GM19328 (cell line): ENCODE results near the gene DENND6A.
"Not testable (repeated sequence)": the region's sequence is repeated elsewhere in the genome, so short reads cannot be mapped to it uniquely, and the experiment has no call there.

Experiments
- ATAC-seq: cut with Tn5 transposase; IDR thresholded peaks from one replicate; pipeline ENCODE4 v1.9.1; 2021; ENCODE audit warnings: mild to moderate bottlenecking, moderate library complexity; ENCODE audit not compliant: unreplicated experiment

Gene DENND6A

DNA sequence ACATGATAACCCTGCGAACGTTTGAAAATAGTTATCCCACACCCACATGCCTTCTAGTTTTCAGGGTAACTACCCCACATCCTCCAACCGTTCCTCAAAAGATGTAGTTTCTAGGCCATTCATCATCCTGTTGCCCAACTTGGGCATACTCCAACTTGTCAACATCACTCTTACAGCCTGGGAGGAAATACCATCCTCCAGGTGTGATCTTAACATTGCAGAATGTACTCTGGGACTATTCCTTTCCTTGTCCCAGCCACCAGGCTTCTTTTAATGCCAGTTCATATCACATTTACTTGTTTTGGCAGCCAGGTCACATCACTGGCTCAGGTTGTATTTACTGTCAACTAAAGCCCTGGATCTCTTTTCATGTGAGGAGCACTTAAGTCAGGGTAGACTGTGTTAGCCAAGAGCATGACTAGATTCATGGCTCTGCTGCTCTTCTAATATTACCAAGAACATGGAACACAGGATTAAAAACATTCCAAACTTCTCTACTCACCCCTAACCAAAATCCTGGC lies 4.0 kb upstream of the DENND6A start:
- ATAC-seq: no peak

DNA sequence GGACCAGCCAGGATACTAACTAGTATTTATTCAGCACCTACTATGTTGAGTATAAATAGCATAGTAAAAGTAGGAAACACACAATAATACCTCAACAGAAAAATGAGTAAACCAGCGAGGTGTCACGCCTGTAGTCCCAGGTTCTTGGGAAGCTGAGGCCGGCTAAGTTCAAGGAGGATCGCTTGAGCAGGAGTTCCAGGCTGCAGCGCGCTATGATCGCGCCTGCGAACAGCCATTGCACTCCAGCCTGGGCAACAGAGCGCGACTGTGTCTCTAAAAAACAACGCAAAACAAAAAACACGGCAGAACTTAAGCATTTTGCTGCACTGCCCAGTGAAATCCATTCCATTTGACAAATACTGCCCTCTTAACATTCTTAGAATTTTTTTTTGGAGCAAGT lies 1.3 kb upstream of the DENND6A start:
- ATAC-seq: no peak

DNA sequence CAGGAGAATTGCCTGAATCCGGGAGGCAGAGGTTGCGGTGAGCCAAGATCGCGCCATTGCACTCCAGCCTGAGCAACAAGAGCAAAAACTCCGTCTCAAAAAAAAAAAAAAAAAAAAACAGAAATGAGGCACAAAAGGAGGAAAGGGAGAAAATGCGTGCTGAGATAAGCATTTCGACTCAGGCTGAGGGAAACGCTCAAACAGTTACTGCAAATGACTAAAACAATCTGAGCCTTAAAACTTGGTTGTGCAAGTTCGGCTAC lies 813 bp downstream of the DENND6A start:
- ATAC-seq: not testable (repeated sequence)

DNA sequence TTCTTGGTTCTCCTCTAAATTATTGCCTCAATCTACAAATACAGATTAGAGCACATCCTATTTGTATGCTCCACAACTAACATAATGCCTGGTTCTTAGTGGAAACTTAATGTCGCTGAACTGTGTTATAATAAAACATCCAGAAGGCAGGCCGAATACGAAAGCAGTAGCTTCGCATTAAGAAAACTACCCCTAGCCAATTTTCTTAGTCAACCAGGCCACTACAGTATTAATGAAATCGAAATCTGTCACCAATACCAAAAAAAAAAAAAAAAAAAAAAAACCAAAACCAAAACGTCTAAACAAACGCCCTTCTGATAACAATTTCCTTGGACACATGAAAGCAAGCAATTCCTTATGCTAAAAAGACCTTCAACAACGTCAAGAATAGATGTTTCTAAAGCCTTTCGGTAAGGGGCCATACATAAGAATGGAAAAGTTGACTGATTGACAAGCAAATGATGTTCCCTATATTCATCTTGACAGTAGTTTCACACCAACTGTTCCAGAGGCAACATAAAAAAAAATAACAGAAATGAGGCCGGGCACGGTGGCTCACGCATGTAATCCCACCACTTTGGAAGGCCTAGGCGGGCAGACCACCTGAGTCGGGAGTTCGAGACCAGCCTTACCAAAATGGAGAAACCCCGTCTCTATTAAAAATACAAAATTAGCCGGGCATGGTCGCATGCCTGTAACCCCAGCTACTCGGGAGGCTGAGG lies 1.3 kb downstream of the DENND6A start:
- no peak for ATAC-seq

DNA sequence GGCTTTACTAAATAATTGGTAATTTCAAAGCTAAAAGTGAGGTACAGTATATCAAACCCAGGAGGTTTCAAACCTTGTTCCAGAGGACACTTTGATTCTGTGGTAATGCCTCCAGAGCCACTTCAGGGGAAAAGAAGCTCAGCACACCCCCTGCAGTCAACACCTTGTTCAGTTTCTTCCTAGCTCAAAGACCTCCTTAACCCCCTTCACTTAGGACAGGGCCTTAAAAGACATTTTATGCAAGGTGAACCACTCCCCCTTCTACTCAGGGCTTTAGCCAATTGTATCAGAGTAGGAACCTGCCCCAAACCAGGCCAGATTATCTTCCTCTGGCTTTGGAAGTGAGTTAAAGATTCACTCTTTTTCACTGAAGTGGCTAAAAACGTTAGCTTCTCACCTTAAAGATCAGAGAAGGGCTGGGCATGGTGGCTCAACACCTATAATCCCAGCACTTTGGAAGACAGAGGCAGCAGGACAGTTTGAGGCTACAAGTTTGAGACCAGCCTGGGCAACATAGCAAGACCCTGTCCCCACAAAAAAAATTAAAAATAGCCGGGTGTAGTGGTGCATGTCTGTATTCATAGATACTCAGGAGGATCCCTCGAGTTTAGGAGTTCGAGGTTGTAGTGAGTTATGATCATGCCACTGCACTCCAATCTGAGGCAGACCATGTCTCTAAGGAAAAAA lies 3.4 kb downstream of the DENND6A start:
- no peak for ATAC-seq

DNA sequence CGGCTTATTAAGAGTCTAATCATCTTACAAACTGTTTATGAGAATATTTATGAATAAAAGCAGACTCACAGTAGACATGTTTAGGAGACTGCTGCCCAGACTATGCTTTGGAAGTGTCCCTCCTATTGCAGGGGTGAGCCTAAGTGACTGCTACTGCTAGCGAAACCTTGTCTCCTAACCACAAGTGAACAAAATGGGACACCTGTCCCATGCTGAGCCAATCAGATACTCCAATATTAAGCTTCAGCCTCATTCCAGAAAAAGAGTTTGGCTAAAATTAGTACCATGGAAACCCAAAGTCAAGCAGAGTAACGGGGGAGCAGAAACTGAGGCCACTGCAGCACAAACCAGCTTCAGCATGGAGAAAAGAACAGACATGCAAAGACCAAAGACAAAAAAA lies 4.6 kb downstream of the DENND6A start:
- no peak for ATAC-seq

DNA sequence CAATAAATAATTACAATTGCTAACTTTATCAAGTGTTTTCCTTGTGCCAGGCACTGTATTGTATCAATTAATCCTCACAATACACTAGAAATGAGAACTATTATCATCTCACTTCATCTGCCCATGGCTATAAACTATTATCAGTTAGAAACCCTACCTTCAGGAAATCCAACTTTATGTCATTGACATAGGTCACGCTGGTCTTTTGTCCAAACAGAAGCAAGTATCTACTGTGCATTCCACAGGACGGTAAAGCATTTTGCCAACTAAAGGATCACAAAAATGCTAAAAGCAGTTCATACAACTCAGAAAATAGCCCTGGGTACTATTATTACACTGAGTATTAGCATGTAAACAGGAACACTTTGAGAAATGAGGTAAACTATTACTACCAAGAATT lies 9.6 kb downstream of the DENND6A start:
- no peak for ATAC-seq

DNA sequence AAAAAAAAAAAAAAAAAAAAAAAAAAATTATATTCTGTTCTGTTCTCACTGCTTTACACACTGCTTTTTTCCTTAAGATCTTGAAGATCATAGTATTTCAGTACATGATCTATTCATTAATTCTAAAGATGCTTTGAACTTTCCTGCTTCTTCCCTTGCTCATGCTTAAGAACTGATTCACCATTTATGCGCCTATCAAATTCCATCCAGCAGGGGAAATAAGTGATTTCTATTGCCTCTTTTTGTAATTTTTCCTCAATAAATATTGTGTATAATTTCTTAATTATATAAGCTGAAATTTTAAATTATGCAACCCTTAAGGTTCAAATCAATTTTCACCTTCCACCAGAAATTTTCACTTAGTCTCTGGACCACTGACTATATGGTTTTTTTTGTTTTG lies 10.6 kb downstream of the DENND6A start:
- no peak for ATAC-seq

DNA sequence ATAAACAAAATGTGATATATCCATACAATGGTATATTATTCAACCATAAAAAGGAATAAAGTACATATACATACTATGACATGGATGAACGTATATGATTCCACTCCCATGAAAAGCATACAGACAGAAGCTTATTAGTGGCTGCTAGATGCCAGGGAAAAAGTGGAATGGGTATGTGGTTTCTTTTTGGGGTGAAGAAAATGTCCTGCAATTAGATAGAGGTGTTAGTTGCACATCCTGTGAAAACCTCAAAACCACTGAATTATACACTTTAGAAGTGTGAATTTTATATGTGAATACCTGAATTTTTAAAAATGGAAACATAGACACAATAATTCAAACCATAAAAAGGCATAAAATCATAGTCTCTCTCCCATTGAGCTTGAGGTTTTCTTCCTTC lies 11.2 kb downstream of the DENND6A start:
- no peak for ATAC-seq

DNA sequence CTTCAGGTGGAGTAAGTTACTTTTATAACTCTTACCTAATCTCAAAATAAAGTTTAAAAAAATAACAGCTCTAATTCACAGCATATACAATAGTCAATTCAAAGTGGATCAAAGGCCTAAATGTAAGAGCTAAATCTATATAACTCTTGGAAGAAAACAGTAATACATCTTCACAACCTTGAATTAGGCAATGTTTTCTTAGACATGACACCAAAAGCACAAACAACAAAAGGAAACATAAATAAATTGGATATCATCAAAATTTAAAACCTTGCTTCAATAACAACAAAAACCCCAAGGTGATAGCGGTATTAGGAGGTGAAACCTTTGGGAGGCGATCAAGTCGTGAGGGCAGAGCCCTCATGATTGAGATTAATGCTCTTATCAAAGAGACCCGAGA lies 12.8 kb downstream of the DENND6A start:
- no peak for ATAC-seq

DNA sequence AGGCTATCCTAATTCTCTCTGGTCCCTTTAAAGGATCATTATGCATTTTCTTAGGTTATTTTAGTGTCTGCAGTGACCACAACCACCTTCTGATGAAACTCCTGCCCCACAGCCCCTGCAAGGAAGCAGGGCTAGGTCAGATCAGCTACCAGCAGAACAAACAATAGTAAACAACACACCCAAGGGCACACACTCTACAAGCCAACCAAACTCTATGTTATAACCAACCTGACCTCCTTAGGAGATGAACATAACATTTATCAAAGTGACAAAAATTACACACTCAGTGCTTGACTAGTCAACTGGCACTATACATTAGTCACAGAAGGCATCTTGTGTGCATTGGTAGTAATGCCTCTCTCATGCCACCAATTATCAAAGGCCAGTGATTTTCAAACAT lies 17.3 kb downstream of the DENND6A start:
- ATAC-seq: no peak

DNA sequence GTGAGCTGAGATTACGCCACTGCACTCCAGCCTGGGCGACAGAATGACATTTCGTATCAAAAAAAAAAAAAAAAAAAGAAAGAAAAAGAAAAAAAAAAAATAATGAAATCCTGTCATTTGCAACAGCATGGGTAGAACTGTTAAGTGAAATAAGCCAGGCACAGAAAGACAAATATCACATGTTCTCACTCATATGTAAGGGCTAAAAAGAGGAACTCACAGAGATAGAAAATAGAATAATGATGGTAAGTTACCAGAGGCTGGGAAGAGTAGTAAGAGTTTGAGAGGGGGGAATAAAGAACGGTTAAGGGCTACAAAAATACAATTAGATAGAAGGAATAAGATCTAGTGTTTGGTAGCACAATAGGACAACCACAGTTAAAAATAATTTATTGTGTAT lies 19.7 kb downstream of the DENND6A start:
- no peak for ATAC-seq

DNA sequence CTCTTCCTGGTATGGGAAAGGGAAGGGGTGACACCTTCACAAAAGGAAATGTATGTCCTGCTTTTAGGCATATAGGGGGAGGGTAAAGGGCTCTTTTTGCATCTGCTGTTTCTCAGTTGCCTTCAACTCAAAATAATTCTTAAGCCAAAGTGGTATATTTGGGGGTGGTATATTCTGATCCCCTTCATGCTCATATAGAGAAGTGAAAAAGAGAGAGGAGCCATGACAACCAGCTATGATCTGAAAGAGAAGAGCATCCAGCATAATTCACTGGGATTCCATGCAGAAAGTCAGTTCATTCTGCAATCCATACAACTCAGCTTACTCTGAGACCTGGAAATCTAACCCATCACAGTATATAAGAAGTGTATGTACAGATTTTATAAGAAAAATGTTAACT lies 22.3 kb downstream of the DENND6A start:
- ATAC-seq: no peak

DNA sequence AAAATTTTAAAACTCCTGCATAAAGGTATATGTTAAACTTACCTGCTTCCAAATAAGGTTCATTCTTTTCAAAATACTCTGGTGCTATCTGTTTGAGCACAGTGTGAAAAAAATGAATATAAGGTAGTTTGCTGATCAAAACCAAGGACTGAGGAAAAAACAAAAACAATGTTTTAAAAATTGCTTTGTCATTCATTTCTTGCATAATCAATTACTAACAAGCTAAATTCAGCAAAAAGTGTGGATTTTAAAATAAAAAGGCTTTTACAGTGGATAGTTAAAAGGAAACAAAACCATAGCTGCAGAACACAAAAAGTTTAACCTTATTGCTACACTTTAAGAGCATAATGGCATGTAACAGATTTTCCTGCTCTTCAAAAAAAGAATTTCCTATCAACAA lies 31.5 kb downstream of the DENND6A start:
- ATAC-seq: no peak

DNA sequence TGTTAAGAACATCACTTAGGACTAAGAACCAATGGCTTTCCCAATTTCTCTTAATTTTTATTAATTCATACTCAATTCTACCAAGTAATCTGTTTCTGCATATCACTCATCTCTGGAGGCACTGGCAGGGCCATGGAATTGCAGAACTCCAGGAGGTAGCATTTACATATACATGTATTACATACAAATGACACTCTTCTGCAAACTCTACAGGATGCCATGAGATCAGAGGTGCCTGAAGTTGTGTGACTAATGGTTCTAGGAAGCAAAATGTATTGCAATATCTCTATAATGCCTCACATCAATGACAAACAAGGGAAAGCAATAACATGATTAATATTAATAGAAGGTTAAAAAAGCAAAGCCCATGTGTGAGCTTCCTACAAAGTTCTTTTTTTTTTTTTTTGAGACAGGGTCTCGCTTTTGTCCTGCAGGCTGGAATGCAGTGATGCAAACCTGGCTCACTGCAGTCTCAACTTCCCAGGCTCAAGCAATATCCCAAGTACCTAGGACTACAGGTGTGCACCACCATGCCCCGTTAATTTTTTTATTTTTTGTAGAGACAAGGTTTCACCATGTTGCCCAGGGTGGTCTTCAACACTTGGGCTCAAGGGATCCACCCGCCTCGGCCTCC lies 33.0 kb downstream of the DENND6A start:
- no peak for ATAC-seq

DNA sequence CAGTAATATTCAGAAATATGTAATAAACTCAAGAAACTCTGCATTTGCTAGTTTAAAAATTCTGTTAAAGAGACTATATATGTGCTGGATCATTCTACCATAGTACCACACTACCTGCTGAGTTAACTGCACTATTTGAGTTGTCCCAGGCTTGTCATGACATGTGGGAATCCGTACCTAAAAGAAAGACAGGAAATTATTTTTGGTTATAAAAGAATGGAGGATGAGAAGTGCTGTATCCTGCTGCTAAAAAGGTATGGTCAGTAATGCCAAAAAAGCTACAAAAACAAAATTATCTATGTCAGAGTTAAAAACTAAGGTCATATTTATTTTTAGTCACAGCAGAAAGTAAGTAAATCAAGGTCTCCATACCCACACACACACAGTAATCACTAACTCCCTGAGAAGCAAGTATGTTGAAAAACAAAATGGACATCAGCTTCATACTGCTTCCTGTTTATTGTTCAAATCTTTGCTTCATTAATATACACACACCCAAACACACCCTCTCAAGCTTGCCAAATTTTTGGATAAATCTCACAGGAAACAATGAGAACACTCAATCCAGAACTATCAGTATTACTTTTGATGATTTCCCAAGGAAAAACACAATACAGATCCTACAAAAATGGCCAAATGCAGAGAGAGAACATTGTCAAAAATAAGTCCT lies 33.7 kb downstream of the DENND6A start:
- ATAC-seq: no peak

DNA sequence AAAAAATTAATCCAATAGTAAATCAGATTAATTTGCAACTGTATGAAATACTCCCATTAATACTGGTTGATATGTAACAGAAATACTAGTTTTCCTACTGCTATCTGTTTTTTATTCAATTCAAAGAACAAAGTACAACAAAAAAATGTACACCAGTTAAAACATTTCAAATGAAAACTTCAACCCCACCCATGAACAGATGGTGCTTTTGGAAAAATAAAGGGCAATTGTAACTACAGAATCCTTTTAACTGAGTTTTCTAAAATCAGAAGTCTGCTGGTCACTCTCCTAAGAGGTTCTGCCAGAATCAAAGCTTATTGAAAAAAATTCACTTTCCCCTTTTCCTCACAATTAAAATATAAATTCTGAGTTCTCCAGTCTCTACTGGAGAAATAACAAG lies 34.3 kb downstream of the DENND6A start:
- ATAC-seq: no peak

DNA sequence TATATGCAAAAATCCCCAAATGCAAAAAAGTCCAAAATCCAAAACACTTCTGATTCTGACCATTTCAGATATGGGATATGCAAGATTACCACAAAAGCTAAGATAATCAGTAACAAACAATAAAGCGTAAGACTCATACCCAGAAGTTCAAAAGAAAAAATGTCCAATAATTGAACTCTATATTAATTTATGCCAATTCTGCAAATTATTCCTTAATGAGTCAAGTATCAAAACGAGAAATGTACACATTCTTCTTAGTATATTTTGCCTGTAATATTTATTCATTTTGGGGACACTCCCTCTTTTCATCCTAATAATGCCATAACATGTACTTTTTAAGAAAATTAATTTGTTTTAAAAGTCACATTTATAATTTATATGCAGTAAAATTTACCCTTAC lies 37.1 kb downstream of the DENND6A start:
- ATAC-seq: no peak

DNA sequence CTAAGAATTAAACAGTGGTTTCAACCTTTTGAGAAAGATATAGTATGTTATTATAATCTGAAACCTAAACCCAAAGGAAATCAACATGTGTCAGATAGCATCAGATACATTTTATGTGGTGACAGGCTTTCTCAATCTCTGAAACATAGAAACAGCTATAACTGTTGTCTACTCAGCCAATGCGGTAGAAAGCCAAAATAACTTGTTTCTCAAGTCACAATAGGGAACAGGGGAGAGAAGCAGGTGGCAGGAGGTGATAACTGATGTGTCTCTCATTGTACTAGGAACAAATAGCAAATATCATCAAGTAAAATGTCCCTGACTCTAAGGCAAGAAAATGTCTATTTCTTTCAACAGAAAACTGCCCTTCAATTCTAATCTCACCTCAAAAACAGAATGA lies 38.6 kb downstream of the DENND6A start:
- ATAC-seq: no peak

DNA sequence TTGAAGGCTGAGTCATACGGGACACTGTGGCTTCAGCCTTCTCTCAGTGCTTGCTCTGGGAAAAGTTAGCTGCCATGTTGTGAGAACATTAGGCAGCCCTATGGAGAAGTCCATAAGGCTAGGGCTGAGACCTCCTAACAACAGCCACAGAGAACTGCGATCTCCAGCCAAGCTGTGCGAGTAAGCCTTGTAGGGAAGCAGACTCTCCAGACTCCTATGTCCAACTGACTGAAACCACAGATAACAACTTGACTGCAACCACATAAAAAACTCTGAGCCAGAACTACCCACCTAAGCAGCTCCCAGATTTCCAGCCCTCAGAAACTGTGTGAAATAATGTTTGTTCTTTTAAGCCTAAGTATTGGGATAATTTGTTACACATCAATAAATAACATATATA lies 40.7 kb downstream of the DENND6A start:
- ATAC-seq: no peak

DNA sequence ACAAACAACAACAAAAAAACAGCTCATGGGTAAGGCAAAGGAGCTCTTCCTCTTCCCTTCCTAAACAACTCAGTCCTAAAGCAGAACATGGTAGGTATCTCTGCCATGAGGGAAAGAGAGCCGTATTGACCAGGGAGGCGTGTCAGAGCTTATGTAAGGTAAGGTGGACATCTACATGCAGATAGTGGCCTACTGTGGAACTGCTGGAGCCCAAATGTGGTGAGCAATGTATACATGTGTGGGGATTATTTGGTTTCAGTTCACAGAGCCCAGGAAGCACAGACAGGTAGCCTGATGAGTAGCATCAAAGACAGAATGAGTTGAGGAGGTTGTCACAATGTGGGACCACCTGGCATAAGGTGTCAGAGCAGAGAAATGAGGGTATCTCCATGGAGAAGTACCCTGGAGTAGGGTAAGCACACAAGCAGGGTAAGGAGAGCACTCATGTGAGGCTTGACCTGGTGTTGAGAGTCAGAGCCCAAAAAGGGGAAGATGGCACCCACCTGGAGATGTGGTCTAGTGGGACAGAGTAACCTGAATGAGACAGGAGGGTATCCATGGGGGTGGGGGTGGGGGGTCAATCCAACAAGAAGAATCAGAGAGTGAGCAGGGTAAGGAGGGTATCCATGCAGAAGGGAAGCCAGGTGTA lies 45.5 kb downstream of the DENND6A start:
- ATAC-seq: no peak
